HepG2 (cell line): ENCODE measurements around the gene BUD23. TPM values are rescaled to one million over a fixed set of nuclear protein-coding genes. Genes with fewer than 3 reads are reported as not detected.

Source experiments
- GTF3A ChIP-seq: sonication (generic); formaldehyde crosslinking; conservative IDR thresholded peaks from 2 replicates; pipeline ENCODE4 v1.4.0; 2020; ENCODE audit warnings: mild to moderate bottlenecking, missing genetic modification reagents
- HES4 ChIP-seq: sonication (generic); formaldehyde crosslinking; IDR thresholded peaks from 2 replicates; pipeline ENCODE4 v1.9.0; 2021; ENCODE audit warnings: mild to moderate bottlenecking, missing genetic modification reagents, borderline replicate concordance
- HIC2 ChIP-seq: sonication (generic); formaldehyde crosslinking; IDR thresholded peaks from 2 replicates; pipeline ENCODE4 v1.9.0; 2022; ENCODE audit warnings: low read depth, missing genetic modification reagents
- HOXA9 ChIP-seq: sonication (generic); formaldehyde crosslinking; IDR thresholded peaks from 2 replicates; pipeline ENCODE4 v1.8.1; 2022; ENCODE audit warnings: missing genetic modification reagents, mild to moderate bottlenecking, moderate library complexity, borderline replicate concordance
- JUNB ChIP-seq: sonication (generic); formaldehyde crosslinking; IDR thresholded peaks from 2 replicates; pipeline ENCODE4 v1.8.0; 2022; ENCODE audit warnings: missing genetic modification reagents, mild to moderate bottlenecking, borderline replicate concordance
- KDM3A ChIP-seq: IDR thresholded peaks from 2 replicates; pipeline ENCODE4 v1.6.1; 2018; ENCODE audit warnings: low read depth, missing compliant biosample characterization
- KLF13 ChIP-seq: sonication (generic); formaldehyde crosslinking; IDR thresholded peaks from 2 replicates; pipeline ENCODE4 v1.4.0; 2020; ENCODE audit warnings: mild to moderate bottlenecking, missing genetic modification reagents
- MTF1 ChIP-seq: sonication (generic); formaldehyde crosslinking; IDR thresholded peaks from 2 replicates; pipeline ENCODE4 v1.5.0; 2020; ENCODE audit warnings: missing genetic modification reagents
- MTF2 ChIP-seq: sonication (generic); formaldehyde crosslinking; IDR thresholded peaks from 2 replicates; pipeline ENCODE4 v1.5.0; 2020; ENCODE audit warnings: missing genetic modification reagents, borderline replicate concordance
- MZF1 ChIP-seq: sonication (generic); formaldehyde crosslinking; IDR thresholded peaks from 2 replicates; pipeline ENCODE4 v1.8.1; 2023; ENCODE audit warnings: mild to moderate bottlenecking, missing genetic modification reagents, borderline replicate concordance
- NR1H2 ChIP-seq: sonication (generic); formaldehyde crosslinking; IDR thresholded peaks from 2 replicates; pipeline ENCODE4 v1.8.1; 2022; ENCODE audit warnings: low read depth, missing genetic modification reagents, borderline replicate concordance
- ONECUT2 ChIP-seq: sonication (generic); formaldehyde crosslinking; IDR thresholded peaks from 2 replicates; pipeline ENCODE4 v1.4.0; 2020; ENCODE audit warnings: missing genetic modification reagents
- RFX1 ChIP-seq: fragments of 450-650 bp; IDR thresholded peaks from 2 replicates; pipeline ENCODE4 v1.6.1; 2017
- ZEB1 ChIP-seq: IDR thresholded peaks from 2 replicates; pipeline ENCODE4 v1.6.1; 2012; ENCODE audit warnings: mild to moderate bottlenecking, low read depth, inconsistent platforms; ENCODE audit not compliant: insufficient replicate concordance
- ZFP62 ChIP-seq: sonication (generic); formaldehyde crosslinking; IDR thresholded peaks from 2 replicates; pipeline ENCODE4 v1.4.0; 2020; ENCODE audit warnings: missing genetic modification reagents
- ZNF234 ChIP-seq: sonication (generic); formaldehyde crosslinking; conservative IDR thresholded peaks from 2 replicates; pipeline ENCODE4 v1.5.1; 2020; ENCODE audit warnings: mild to moderate bottlenecking, missing genetic modification reagents
- ZNF256 ChIP-seq: sonication (generic); formaldehyde crosslinking; conservative IDR thresholded peaks from 2 replicates; pipeline ENCODE4 v1.4.0; 2020; ENCODE audit warnings: missing genetic modification reagents
- ZNF263 ChIP-seq: sonication (generic); formaldehyde crosslinking; IDR thresholded peaks from 2 replicates; pipeline ENCODE4 v1.4.0; 2020; ENCODE audit warnings: missing genetic modification reagents
- ZNF280B ChIP-seq: sonication (generic); formaldehyde crosslinking; IDR thresholded peaks from 2 replicates; pipeline ENCODE4 v1.5.0; 2020; ENCODE audit warnings: missing genetic modification reagents, mild to moderate bottlenecking, borderline replicate concordance
- ZNF44 ChIP-seq: sonication (generic); formaldehyde crosslinking; IDR thresholded peaks from 2 replicates; pipeline ENCODE4 v1.5.1; 2020; ENCODE audit warnings: mild to moderate bottlenecking, missing genetic modification reagents
- ZNF703 ChIP-seq: sonication (generic); formaldehyde crosslinking; IDR thresholded peaks from 2 replicates; pipeline ENCODE4 v1.5.1; 2020; ENCODE audit warnings: missing genetic modification reagents, mild to moderate bottlenecking, moderate library complexity, borderline replicate concordance
- ZNF746 ChIP-seq: sonication (generic); formaldehyde crosslinking; IDR thresholded peaks from 2 replicates; pipeline ENCODE4 v1.8.0; 2022; ENCODE audit warnings: mild to moderate bottlenecking, missing genetic modification reagents
- ZNF879 ChIP-seq: sonication (generic); formaldehyde crosslinking; IDR thresholded peaks from 2 replicates; pipeline ENCODE4 v1.8.1; 2023; ENCODE audit warnings: missing genetic modification reagents
- ZSCAN5A ChIP-seq: sonication (generic); formaldehyde crosslinking; IDR thresholded peaks from 2 replicates; pipeline ENCODE4 v1.8.0; 2022; ENCODE audit warnings: mild to moderate bottlenecking, missing genetic modification reagents, borderline replicate concordance
- polyA plus RNA-seq, 8 experiments: library from polyadenylated mRNA; depleted of rRNA in 3 of 8; stranded (reverse) in 7 of 8; unstranded in 1 of 8; fragments of >200 nt; fragmentation: Illumina TruSeq in 4 of 8; extraction: Trizol in 4 of 8; gene quantifications; 2 replicates each; pipeline versions ENCODE4 v1.2.1 to v1.2.3, GENCODE V29; 2011 to 2016; ENCODE audit warnings: low read depth in 4 of 8, missing spikeins in 1 of 8, mixed read lengths in 1 of 8; ENCODE audit not compliant: insufficient read depth in 1 of 8
- total RNA-seq, 5 experiments: library from RNA; depleted of rRNA; stranded (reverse); fragments of >200 nt; fragmentation: Illumina TruSeq; extraction: Trizol; gene quantifications; 2 replicates each; pipeline ENCODE4 v1.2.3, GENCODE V29; 2016; ENCODE audit warnings: low read depth in 1 of 5
- TF ChIP-seq, protein P1 (sequence below): sonication (generic); formaldehyde crosslinking; IDR thresholded peaks from 2 replicates; pipeline ENCODE4 v1.8.0; 2022; ENCODE audit warnings: missing genetic modification reagents, mild to moderate bottlenecking, inconsistent platforms, borderline replicate concordance

Gene BUD23
- total and polyA plus RNA-seq, 2 of the 13 experiments (the other 11 are each of a cell fraction or from before 2014, with no cell fraction given), result 47.5 to 54.5 TPM

DNA sequence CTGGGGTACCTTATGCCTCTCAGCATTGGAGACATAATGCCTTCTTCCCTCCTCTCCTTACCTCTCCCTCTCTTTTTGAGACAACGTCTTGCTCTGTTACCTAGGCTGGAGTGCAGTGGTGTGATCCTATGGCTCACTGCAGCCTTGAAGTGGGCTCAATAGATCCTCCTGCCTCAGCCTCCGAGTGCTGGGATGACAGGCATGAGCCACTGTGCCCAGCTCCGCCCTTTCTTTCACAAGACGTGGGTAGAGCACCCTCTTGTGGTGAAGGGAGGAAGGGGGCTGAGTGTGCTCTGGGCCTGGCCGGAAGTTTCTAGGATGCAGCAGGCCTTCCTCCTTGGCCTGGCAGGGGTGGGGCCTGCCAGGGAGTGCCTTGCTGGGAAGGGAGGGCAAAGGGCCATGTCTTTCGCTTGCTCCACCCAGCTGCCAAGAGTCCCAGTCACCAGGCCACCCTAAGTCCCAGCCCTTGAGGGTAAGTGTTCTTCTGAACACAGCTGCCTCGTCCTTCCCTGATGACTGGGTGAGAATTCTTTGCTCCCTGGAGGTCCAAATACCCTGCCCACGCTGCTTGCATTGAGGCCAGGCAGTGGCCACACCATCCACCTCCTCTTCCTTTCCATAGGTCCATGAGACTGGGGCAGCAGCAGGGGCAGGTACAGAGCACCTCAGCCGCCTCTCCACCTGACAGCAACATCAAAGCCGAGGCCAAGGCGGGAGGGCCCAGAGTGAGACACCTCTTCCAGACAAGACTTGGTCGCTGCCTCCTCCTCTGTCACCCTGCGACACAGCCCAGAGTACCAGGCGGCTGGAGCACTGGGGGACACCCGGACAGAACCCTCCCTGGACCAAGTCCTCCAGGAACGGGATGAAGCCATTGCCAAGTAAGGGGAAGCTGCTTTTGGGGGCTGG lies 51.5 kb downstream of the BUD23 start (continued):
- TF ChIP-seq, protein P1, sequence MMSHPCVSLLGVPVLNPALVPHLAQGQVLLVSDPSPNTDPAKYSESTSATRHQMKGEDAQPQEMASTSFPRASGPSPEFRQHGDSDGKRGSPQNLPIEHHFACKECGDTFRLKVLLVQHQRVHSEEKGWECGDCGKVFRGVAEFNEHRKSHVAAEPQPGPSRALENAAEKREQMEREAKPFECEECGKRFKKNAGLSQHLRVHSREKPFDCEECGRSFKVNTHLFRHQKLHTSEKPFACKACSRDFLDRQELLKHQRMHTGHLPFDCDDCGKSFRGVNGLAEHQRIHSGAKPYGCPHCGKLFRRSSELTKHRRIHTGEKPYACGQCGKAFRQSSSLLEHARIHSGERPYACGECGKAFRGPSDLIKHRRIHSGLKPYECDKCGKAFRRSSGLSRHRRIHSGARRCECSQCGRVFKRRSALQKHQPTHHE (CRISPR knock-in tag), result no peak
- no peak for TF ChIP-seq ZNF256 (CRISPR knock-in tag)
- no peak for TF ChIP-seq ZNF703 (CRISPR knock-in tag)
- TF ChIP-seq HES4 (CRISPR knock-in tag), result no peak
- no peak for TF ChIP-seq RFX1
- no peak for TF ChIP-seq ONECUT2 (CRISPR knock-in tag)
- TF ChIP-seq HOXA9 (CRISPR knock-in tag), result no peak
- no peak for TF ChIP-seq ZSCAN5A
- no peak for TF ChIP-seq ZNF879 (CRISPR knock-in tag)
- TF ChIP-seq KDM3A (CRISPR knock-in tag), result no peak
- TF ChIP-seq HIC2 (CRISPR knock-in tag), result peak; percentile 66
- TF ChIP-seq JUNB, result no peak
- TF ChIP-seq ZNF263, result no peak; the same call in 1 of the 2 replicates
- TF ChIP-seq MTF2 (CRISPR knock-in tag), result no peak
- TF ChIP-seq ZNF746 (CRISPR knock-in tag), result no peak
- no peak for TF ChIP-seq KLF13 (CRISPR knock-in tag)
- TF ChIP-seq ZEB1, result no peak
- TF ChIP-seq ZNF280B, result peak; percentile 76; the same call in 1 of the 2 replicates
- no peak for TF ChIP-seq MZF1 (CRISPR knock-in tag)
- TF ChIP-seq NR1H2 (CRISPR knock-in tag), result no peak
- TF ChIP-seq GTF3A, result no peak
- TF ChIP-seq ZNF234, result no peak
- no peak for TF ChIP-seq ZNF44 (CRISPR knock-in tag)
- no peak for TF ChIP-seq MTF1 (CRISPR knock-in tag)
- no peak for TF ChIP-seq ZFP62 (CRISPR knock-in tag)
